ENCODE results near the gene TBCCD1. TPM values are rescaled to one million over a fixed set of nuclear protein-coding genes. Genes with fewer than 3 reads are reported as not detected.

Gene TBCCD1
- total and polyA plus RNA-seq, 8 donors, result 11.6 to 23.0 (median 19.2) TPM

DNA sequence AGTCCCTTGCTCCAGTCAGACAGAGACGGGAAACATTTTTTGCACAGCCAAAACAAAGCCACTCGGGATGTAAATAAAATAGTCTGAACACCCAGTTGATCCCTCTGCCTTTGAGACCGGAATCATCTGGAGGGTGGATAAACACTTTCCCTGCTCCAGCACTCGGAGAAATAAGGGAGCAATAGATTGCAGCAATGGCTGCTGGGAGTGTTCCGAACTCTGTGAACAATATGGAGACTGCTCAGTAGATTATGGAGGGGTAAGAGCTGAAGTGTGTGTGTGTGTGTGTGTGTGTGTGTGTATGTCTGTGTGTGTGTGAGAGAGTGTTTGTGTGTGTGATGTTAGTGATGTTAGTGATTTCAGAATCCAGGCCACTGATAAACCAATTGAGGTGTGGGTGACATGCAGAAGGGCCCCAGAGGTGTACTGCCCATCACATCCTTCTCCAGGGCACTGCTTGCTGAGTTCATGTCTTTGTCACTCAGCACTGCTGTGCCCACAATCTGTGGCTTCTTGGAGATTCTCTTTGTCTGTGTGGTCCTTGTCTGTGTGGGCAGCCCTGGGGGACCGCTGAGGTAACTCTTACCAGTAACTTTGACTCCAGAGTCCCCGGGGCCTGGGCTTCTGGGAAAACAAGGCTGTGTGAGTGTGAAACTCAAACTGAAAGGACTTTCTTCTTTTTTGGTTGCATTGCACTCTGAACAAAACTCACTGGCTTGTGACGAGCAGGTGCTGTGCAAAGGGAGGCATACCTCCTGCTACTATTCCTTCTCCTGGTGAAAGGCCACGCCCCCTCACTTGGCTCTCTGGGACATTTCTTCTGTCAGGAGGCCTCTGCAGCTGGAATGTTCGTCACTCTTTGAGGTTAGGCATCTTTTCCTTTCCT lies 45.9 kb downstream of the TBCCD1 start:
- ATAC-seq (no peak), DNase-seq (no peak)
- TF ChIP-seq, protein P1, sequence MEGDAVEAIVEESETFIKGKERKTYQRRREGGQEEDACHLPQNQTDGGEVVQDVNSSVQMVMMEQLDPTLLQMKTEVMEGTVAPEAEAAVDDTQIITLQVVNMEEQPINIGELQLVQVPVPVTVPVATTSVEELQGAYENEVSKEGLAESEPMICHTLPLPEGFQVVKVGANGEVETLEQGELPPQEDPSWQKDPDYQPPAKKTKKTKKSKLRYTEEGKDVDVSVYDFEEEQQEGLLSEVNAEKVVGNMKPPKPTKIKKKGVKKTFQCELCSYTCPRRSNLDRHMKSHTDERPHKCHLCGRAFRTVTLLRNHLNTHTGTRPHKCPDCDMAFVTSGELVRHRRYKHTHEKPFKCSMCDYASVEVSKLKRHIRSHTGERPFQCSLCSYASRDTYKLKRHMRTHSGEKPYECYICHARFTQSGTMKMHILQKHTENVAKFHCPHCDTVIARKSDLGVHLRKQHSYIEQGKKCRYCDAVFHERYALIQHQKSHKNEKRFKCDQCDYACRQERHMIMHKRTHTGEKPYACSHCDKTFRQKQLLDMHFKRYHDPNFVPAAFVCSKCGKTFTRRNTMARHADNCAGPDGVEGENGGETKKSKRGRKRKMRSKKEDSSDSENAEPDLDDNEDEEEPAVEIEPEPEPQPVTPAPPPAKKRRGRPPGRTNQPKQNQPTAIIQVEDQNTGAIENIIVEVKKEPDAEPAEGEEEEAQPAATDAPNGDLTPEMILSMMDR (IDR thresholded peaks at IDR 0.05), result no peak
- H3K27ac ChIP-seq, result no peak overlapping the region
- H3K4me1 ChIP-seq, result no peaks in the 10 kb centered on the region
- H3K27me3 ChIP-seq, result peaks cover 0 to 5% of the 10 kb centered on the region in 2 donors
- no peaks in the 10 kb centered on the region for H3K36me3 ChIP-seq
- no peak overlapping the region for H3K4me3 ChIP-seq
- H3K9me3 ChIP-seq, result peaks cover 0 to 9% of the 10 kb centered on the region in 2 donors
- intact Hi-C loops (cut with DNase I), result no loop called here

DNA sequence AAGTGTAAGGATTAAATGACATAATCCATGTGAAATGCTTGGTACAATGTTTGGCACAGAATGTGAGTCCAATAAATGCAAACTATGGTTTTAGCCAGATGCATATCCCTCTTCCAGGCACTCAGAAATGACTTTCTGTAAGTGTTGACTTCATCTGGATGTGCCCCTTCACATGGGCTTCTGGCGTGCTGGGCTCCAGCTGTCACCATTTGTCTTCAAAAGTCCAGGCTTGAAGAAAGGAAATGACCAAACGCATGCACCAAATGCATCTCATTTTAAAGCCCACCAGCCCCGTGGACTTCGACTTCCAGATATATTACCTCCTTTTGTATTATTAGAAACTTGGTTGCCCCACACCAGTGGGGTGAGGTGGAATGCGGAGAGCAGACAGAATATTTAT lies 46.7 kb downstream of the TBCCD1 start:
- Histone ChIP-seq H3K36me3 (no peaks in the 10 kb centered on the region), H3K4me3 (no peak overlapping the region), H3K9me3 (peaks cover 0 to 9% of the 10 kb centered on the region in 2 donors), H3K4me1 (no peaks in the 10 kb centered on the region), H3K27me3 (peaks cover 0 to 5% of the 10 kb centered on the region in 2 donors), H3K27ac (no peak overlapping the region)
- ATAC-seq, result no peak
- intact Hi-C loops (cut with DNase I), result no loop called here
- no peak for DNase-seq
- TF ChIP-seq, protein P1 (IDR thresholded peaks at IDR 0.05), result no peak

DNA sequence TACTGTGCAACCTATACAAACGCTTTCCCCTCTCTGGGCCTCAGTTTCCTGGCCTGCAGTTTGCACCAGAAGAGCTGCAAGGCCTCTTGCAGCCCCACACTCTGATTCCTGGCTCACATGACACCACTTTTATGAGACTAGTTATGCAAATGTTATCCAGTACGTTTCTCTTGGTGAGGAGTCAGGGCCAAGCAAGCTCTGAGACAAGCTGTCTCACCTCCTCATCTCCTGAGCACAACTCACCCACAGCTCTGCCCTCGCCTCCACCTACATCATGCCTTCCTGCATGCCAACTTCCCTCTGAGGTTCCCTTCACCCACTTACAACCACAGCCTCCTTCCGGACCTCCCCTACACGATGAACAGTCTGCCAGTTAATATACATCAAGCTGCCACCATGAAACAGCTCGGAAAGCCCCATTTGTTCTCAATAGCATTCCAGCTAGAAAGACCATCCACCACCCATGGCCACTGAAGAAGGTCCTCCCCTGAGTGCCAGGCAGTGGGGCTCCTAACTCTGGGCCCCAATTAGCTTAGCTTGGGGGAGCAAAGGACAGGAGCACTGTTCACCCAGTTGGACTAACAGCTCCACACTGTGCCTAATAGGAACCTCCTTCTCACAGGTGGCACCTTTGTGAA lies 48.0 kb downstream of the TBCCD1 start:
- Histone ChIP-seq H3K9me3 (peaks cover 0 to 9% of the 10 kb centered on the region in 2 donors), H3K27ac (no peak overlapping the region), H3K36me3 (no peaks in the 10 kb centered on the region), H3K4me3 (no peak overlapping the region), H3K27me3 (peaks cover 0 to 5% of the 10 kb centered on the region in 2 donors), H3K4me1 (no peaks in the 10 kb centered on the region)
- TF ChIP-seq, protein P1 (IDR thresholded peaks at IDR 0.05), result no peak
- ATAC-seq (no peak), DNase-seq (no peak)
- intact Hi-C loops (cut with DNase I), result no loop called here

DNA sequence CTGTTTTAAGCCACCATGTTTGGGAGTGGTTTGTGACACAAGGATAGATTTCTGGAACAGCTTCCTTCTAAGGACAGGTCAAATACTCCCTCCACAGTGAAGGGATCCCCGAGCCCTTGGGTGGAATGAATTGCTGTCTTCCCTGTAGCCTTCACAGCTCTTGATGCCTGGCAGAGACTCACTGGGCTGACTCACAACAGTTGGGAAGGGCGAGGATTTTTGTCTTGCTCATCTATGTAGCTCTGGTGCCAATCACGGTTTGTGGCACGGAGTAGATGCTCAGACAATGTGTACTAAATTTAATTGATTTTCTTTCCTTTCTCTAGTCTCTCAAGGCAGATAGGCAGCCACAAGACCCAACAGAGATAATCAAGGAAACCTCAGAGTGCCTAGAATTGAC lies 49.9 kb downstream of the TBCCD1 start:
- TF ChIP-seq, protein P1 (IDR thresholded peaks at IDR 0.05), result no peak
- Histone ChIP-seq H3K27me3 (peaks cover 0 to 5% of the 10 kb centered on the region in 2 donors), H3K36me3 (no peaks in the 10 kb centered on the region), H3K4me3 (no peak overlapping the region), H3K27ac (no peak overlapping the region), H3K4me1 (no peaks in the 10 kb centered on the region), H3K9me3 (peaks cover 0 to 9% of the 10 kb centered on the region in 2 donors)
- intact Hi-C loops (cut with DNase I), result no loop called here
- DNase-seq (no peak), ATAC-seq (no peak)

DNA sequence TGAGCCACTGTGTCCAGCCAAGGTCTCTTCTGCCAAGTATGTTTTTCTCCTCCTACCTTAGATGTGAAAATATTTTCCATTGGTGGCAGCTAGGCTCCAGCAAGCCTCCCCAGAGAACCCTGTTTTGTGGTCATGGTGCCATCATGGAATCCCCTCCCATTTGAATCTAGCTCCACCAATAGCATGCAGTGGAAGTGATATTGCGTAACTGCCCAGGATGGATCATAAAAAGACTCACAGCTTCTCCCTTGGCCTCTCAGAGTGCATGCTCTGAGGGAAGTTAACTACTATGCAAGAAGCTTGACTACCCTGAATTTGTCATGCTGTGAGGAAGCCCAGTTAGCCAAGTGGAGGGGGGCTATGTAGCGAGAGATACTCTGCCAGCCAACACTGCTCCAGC lies 50.5 kb downstream of the TBCCD1 start:
- no peak for DNase-seq
- H3K9me3 ChIP-seq, result peaks cover 0 to 9% of the 10 kb centered on the region in 2 donors
- H3K27ac ChIP-seq, result no peak overlapping the region
- no peak overlapping the region for H3K4me3 ChIP-seq
- no peak for ATAC-seq
- no peaks in the 10 kb centered on the region for H3K4me1 ChIP-seq
- TF ChIP-seq, protein P1 (IDR thresholded peaks at IDR 0.05), result no peak
- H3K27me3 ChIP-seq, result peaks cover 0 to 10% of the 10 kb centered on the region in 2 donors
- intact Hi-C loops (cut with DNase I), result no loop called here
- no peaks in the 10 kb centered on the region for H3K36me3 ChIP-seq
